Hepatic stellate cell (primary cell): ENCODE data around the gene TMEM51.
A peak's percentile ranks its signal among the peaks of the same experiment; 100 is the strongest.

Source experiments
- DNase-seq: peaks from one replicate; pipeline ENCODE4 v3.0.0; 2011; ENCODE audit warnings: low spot score

TMEM51 gene

GRCh38 chr1:15218287-15219279, 65.0 kb downstream of the TMEM51 start:
- DNase-seq: peak; percentile 54

- DNase-seq: no peak
Measured at GRCh38 chr1:15219280-15220023, 65.9 kb downstream of the TMEM51 start.

- DNase-seq: no peak
Measured at GRCh38 chr1:15220024-15220392, 66.5 kb downstream of the TMEM51 start.

GRCh38 chr1:15220825-15221431, 67.4 kb downstream of the TMEM51 start:
- DNase-seq: no peak

GRCh38 chr1:15222653-15223303, 69.2 kb downstream of the TMEM51 start:
- no peak for DNase-seq

GRCh38 chr1:15224259-15224869, 70.8 kb downstream of the TMEM51 start:
- DNase-seq: no peak

GRCh38 chr1:15224974-15225373, 71.4 kb downstream of the TMEM51 start:
- no peak for DNase-seq

- no peak for DNase-seq
Measured at GRCh38 chr1:15225461-15225860, 71.9 kb downstream of the TMEM51 start.

- no peak for DNase-seq
Measured at GRCh38 chr1:15226388-15227255, 73.1 kb downstream of the TMEM51 start.

- DNase-seq: no peak
Measured at GRCh38 chr1:15229707-15230131, 76.2 kb downstream of the TMEM51 start.

GRCh38 chr1:15231714-15232201, 78.2 kb downstream of the TMEM51 start:
- no peak for DNase-seq

GRCh38 chr1:15233689-15234088, 80.1 kb downstream of the TMEM51 start:
- no peak for DNase-seq

- no peak for DNase-seq
Measured at GRCh38 chr1:15236321-15236721, 82.8 kb downstream of the TMEM51 start.

GRCh38 chr1:15236746-15237145, 83.2 kb downstream of the TMEM51 start:
- DNase-seq: no peak

- DNase-seq: no peak
Measured at GRCh38 chr1:15238789-15239188, 85.2 kb downstream of the TMEM51 start.

- DNase-seq: no peak
Measured at GRCh38 chr1:15242766-15243165, 89.2 kb downstream of the TMEM51 start.

GRCh38 chr1:15243275-15244043, 89.9 kb downstream of the TMEM51 start:
- no peak for DNase-seq

- no peak for DNase-seq
Measured at GRCh38 chr1:15244813-15245212, 91.3 kb downstream of the TMEM51 start.

GRCh38 chr1:15245593-15246360, 92.2 kb downstream of the TMEM51 start:
- no peak for DNase-seq
